RCC 7860 (cell line): Measurements from ENCODE around the gene NKX2-4.
"Not testable (repeated sequence)": the region's sequence is repeated elsewhere in the genome, so short reads cannot be mapped to it uniquely, and the experiment has no call there.

ENCODE experiments used
- DNase-seq: peaks from one replicate; pipeline ENCODE4 v3.0.0-alpha.2; 2015; ENCODE audit warnings: low spot score
- FAIRE-seq: peaks from 2 replicates; lab custom pipeline; 2012; peaks lifted over from hg19 to GRCh38; lab: Jason Lieb, UNC

Gene NKX2-4

DNA sequence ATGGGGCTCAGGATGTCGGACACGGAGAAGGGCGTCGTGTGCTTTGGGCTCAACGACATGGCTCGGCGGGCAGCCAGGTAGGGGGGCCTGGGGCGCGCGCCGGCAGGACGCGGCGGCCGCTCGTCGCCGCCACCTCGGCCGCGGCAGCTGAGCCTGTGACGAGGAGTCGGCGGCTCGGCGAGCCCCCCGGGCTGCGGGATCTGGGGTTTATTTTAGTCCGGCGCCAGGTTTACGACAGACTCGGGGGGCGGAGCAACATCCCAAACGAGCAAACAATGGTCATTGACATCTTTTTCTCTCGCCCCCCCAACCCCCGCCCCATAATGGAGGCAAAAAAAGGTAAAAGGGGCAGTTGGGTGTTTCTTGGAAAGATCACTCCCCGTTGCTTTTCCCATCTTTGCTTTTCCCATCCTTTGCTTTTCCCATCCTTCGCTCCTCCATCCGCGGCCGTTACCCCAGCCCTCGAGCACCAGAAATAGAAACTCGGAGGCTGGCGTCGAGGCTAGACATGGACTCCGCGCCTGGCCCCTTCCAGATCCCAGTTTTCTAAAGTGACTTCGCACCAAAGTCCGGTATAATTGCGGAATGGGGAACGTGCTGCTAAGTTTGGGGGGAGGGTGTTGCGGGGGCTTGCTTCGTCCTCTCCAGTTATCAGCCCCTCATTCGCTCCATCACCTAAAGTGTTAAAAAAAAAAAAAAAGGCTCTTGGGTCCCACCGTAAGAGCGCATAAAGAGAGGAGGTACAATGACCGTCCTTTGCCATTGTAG is at the start of gene NKX2-4:
Gene NKX2-4, minus strand, starts transcription at position 186 of the 768 bp plus-strand sequence. Its CDS starts 127 bp downstream, at position 59.
- DNase-seq: no peak
- FAIRE-seq: no peak

DNA sequence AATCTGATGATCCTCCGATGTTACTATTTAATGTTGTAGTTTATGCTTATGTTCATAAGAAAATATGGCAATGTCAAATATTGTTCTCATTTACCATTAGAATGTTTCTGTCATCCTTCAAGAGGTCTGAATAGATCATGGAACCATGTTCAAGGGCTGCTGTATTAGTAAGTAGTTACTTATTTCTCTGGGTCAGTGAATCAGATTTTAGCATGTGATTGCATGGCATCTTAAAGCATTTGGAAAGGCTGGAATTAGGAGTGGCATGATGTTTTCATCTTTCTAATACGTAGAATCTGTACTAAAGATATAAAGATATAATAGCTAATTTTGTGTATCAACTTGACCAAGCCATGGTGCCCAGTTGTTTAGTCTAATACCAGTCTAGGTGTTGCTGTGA is 40.5 kb upstream of the NKX2-4 start:
- DNase-seq: peak; percentile 35
- peak; percentile 76 for FAIRE-seq

GRCh38 chr20:21437248-21437647 is 39.9 kb upstream of the NKX2-4 start:
- no peak for FAIRE-seq
- DNase-seq: no peak

DNA sequence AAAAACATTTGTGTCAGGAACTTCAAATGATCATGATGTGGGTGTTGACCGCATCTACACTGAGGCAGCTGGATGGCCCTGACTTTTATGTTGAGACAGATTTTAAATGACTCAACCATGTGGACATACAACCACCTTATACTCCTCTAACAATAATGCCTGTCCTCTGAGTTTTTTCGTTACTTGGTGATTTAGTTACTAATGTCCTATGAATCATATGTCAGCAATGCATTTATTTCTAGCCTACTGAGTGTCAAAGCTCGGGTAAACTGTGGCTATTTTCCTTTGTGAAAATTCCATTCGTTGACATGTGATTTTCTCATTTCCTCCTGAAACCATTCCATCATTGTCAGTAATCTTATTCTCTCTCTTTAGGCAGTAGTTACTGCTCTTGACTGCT is 38.9 kb upstream of the NKX2-4 start:
- FAIRE-seq: peak; percentile 99
- peak; percentile 98 for DNase-seq

DNA sequence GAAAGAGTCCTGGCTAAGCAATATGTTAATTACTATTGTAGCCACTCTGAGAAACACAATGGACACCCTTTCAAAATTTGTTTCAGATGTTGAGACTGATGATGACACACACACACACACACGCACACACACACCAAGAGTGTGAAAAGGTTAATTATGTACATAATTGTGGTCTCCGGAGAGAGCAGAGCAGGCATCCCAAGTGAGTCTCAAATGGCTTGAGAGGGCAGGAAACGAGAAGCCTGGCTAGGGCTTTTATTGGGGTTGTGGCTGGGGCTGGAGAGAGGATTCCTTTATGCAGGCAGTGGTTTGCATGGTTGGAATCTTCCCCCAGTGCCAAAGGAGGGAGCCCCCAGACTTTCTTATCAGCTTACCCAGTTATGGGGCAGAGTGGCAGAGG is 38.2 kb upstream of the NKX2-4 start:
- no peak for FAIRE-seq
- no peak for DNase-seq

GRCh38 chr20:21433329-21433890 is 36.1 kb upstream of the NKX2-4 start:
- FAIRE-seq: peak; percentile 49
- peak; percentile 77 for DNase-seq

GRCh38 chr20:21432911-21433310 is 35.6 kb upstream of the NKX2-4 start:
- peak; percentile 63 for FAIRE-seq

GRCh38 chr20:21430020-21430419 is 32.7 kb upstream of the NKX2-4 start:
- FAIRE-seq: peak; percentile 68

More at GRCh38 chr20:21432911-21433310, 35.6 kb upstream of the NKX2-4 start:
- DNase-seq: peak; percentile 67

GRCh38 chr20:21424846-21425245 is 27.5 kb upstream of the NKX2-4 start:
- FAIRE-seq: no peak

More at GRCh38 chr20:21430020-21430419, 32.7 kb upstream of the NKX2-4 start:
- DNase-seq: peak; percentile 57

GRCh38 chr20:21423712-21424111 is 26.4 kb upstream of the NKX2-4 start:
- FAIRE-seq, DNase-seq: not testable (repeated sequence)

More at GRCh38 chr20:21424846-21425245, 27.5 kb upstream of the NKX2-4 start:
- no peak for DNase-seq

DNA sequence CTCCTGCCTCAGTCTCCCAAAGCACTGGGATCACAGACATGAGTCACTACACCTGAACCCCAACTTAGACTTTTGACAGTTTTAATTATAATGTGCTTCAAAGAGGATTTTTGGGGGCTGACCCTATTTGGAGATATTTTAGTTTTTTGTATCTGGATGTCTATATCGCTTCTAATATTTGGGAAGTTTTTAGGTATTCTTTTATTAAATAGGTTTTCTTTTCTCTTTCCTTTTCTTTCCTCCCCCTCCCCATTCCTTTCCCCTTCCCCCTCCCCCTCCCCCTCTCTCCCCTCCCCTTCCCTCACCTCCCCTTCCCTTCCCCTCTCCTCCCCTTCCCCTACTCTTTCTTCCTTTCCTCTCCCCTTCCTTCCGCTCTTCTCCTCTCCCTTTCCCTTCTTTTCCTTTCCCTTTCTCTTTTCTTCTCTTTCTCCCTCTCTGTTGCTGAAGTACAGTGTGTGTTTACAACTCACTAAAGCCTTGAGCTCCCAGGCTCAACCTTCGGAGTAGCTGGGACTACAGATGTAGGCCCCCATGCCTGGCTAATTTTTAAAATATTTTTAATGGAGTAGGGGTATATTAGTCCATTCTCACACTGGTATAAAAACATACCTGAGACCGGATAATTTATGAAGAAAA is 24.4 kb upstream of the NKX2-4 start:
- FAIRE-seq (no peak), DNase-seq (no peak)

DNA sequence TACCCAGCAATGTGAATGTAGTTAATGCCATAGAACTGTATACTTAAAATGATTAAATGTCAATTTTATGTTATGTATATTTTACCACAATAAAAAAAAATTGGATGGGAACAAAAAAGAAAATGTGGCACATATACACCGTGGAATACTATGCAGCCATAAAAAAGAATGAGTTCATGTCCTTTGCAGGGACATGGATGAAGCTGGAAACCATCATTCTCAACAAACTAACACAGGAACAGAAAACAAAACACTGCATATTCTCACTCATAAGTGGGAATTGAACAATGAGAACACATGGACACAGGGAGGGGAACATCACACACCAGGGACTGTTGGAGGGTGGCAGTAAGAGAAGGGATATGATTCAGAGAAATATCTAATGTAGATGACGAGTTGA is 21.8 kb upstream of the NKX2-4 start:
- not testable (repeated sequence) for FAIRE-seq, DNase-seq

DNA sequence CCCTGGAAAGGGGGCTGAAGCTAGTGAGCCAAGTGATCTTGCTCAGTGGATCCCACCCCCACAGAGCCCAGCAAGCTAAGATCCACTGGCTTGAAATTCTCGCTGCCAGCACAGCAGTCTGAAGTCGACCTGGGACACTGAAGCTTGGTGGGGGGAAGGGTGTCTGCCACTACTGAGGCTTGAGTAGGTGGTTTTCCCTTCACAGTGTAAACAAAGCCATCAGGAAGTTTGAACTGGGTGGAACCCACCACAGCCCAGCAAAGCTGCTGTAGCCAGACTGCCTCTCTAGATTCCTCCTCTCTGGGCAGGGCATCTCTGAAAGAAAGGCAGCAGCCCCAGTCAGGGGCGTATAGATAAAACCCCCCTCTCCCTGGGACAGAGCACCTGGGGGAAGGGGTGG is 16.7 kb upstream of the NKX2-4 start:
- FAIRE-seq, DNase-seq: not testable (repeated sequence)

DNA sequence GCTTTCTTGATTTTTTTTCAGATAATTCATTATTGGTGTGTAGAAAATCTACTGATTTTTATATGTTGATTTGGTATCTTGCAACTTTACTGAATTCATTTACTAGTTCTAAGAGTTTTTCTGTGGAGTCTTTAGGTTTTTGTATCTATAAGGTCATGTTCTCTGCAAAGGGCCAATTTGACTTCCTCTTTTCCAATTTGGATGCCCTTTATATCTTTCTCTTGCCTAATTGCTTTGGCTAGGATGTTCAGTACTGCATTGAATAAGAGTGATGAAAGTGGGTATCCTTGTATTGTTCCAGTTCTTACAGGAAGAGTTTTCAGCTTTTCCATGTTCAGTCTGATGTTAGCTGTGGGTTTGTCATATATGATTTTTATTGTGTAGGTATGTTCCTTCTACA is 14.4 kb upstream of the NKX2-4 start:
- FAIRE-seq: no peak
- DNase-seq: no peak

DNA sequence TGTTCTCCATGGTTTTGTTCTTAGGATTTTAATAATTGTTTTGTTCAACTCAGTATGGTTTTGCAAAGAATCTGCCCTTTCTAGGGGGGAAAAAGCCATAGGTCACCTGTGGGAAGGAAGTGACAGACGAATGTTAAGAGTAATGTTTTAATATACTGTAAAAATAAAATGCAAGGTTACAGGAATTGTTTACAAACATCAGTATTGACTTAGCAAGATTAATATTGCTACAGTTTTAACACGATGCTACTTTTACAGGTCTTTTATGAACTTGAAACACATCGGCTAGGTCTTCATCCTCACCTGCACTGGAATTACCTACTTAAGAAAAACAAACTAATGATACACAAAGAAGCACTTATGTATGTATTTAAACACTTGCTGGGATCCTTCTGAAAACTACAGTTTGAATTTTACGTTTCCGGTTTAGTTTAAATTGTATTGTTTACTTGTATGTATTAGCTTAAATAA is 1.7 kb upstream of the NKX2-4 start:
- no peak for FAIRE-seq
- DNase-seq: no peak

DNA sequence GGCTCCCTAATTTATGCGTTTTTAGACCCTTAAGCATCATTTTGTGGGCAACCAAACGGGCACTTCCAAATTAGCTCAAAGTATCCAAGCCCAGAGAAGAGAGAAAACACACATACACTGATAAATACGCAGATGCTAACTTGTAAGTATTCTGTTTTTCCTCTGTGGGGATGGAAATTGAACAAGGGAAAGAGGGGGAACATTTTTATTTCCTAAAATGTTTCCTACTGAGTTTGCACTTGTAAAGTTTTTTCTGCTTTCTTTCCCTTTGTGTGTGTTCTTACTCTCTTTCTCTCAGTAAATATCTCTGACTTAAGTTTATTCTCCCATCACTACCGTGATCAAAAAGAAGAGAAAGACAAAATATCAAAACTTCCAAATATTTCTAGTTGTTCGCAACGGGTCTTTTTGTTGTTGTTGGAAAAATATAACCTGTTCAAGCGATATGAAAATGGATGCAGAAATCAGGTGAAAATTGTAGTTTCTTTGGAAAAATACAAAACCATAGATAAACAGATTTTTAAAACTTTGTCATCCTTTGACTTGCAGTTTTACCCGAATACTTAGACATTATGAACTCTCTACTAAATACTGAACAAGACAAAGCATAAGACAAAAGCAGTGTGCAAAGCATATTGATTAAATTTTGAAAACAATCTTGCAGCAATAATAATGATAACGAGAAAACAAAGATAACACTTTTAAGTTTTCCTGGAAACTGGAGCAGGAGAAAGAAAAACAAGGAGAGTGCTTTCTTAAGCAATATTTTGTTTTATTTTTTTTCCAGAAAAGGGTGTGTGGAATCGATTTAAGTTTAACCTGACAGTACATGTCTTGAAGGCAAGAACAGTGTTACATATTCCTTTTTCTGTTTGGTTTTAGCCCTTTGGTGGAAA is 1.0 kb upstream of the NKX2-4 start:
- DNase-seq: no peak
- FAIRE-seq: no peak

DNA sequence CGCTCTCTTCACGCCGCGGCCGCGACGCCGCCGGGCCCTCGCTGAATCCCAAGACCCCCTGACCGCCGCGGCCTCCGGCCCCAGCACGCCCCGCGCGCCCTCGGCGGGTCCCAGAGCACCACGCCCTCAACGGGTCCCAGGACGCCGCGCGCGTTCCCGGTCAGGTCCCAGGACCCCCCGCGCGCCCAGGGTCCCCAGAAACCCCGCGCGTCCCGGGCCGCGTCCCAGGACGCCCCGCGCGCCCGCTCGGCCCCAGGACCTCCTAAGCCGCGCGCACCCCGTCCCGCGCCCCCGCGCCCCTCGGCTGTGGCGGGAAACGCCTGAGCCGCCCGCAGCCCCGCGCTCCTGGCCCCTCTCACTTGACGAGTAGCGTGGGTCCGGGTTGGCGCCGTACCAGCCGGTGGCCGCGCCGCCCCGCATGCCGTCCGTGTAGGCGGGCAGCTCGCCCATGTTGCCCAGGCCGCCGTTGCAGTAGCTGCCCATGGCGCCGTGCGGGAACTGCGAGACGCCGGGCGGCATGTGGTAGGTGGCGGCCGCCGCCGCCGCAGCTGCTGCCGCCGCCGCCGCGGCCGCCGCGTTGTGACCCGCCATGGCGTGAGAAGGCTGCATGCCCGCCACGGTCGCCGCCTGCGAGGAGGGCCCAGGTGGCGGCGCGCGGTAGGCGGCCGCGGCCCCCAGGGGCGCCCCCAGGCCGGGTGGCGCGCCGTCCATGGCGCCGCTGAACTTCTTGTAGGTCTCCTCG is 556 bp downstream of the NKX2-4 start:
- no peak for FAIRE-seq
- no peak for DNase-seq

DNA sequence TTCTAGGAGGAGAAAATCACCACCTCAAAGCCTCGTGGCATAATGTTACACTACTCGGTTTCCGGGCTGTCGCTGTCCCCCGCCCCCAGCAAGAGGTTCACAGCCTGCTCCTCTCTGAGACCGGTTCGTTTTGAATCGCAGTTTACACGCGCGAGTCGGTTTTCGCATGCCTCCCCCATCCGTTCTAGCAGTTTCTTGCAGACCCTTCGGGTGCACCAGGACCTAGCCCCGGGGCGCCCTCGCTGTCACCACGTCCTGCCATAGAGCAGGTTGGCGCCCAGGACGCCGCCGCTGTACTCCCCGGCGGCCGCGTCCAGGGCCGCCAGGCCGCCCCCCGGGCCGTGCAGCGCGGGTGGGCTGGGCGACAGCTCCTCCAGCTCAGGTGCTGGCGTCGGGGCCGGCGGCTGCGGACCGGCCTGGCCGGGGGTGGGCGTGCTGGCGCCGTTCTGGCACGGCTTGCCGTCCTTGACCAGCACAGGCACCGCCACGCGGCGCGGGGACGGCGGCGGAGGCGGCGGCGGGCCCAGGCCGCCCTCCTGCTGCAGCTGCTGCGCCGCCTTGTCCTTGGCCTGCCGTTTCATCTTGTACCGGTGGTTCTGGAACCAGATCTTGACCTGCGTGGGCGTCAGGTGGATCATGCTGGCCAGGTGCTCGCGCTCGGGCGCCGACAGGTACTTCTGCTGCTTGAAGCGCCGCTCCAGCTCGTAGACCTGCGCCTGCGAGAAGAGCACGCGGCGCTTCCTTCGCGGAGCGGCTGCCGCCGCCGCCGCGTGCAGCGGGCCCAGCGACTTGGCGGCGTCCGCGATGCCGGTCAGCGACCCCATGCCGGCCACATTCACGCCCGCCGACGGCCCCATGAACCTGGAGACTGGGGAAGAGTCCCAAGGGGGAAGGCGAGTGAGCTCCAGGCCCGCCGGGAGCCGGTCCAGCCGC is 1.4 kb downstream of the NKX2-4 start:
- FAIRE-seq (no peak), DNase-seq (no peak)
